ENCODE measurements around the gene P2RY11. TPM values are rescaled to one million over a fixed set of nuclear protein-coding genes. Genes with fewer than 3 reads are reported as not detected.

The P2RY11 gene
- total RNA-seq, 1 experiment from 2014 or later = 60.6 TPM

DNA sequence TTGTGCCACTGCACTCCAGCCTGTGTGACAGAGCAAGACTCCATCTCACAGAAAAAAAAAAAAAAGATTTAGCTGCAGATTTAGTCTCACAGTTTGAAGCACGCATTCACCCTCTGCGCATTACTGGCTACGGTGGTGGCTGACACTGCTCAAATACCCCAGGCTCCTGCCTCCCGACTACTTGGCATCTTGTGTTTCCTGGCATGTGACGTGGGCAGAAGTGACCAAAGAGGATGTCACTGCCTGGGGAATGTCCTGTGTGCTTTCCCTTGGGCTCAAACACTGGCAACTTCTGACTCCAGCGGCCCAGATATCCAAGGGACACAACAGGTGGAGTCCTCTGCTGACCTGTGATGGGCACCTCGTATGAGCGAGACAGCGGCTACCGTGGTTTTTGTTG is 32.9 kb downstream of the P2RY11 start:
- H3K23me2 ChIP-seq (ENCODE audit: insufficient read length, low read depth, low read length, poor library complexity, severe bottlenecking) = no peaks in the 10 kb centered on the region
- no peak overlapping the region for H3K9ac ChIP-seq (ENCODE audit: extremely low read depth, insufficient read length, low read length)
- H2BK120ac ChIP-seq (ENCODE audit: low read depth, low read length, poor library complexity, severe bottlenecking) = no peak overlapping the region
- no CpG with 5 or more reads among the region's 10 CpGs for WGBS (ENCODE audit: extremely low coverage, insufficient read length, low lambda C conversion rate)
- no peak overlapping the region for H3K4me2 ChIP-seq (ENCODE audit: insufficient read depth, insufficient read length, low read length)
- H3K4me1 ChIP-seq (ENCODE audit: insufficient read depth, low read length) = no peaks in the 10 kb centered on the region
- no peaks in the 10 kb centered on the region for H3K79me1 ChIP-seq (ENCODE audit: insufficient read depth, low read depth, low read length, poor library complexity, severe bottlenecking)
- no peak overlapping the region for H3K56ac ChIP-seq (ENCODE audit: insufficient read length, low read depth, low read length)
- H4K5ac ChIP-seq (ENCODE audit: insufficient read length, low read depth, low read length) = no peak overlapping the region
- no peaks in the 10 kb centered on the region for H3K9me3 ChIP-seq (ENCODE audit: control insufficient read depth, low read depth, low read length)
- Mint-ChIP-seq H3K4me3 (no peak overlapping the region), H3K9me3 (no peaks in the 10 kb centered on the region), H3K27me3 (ENCODE audit: low read depth) (no peaks in the 10 kb centered on the region; the same call in 1 of the 2 replicates), H3K36me3 (ENCODE audit: insufficient read depth in 1 of 3, low read depth in 3 of 3) (peaks cover 55 to 96% (median 82%) of the 10 kb centered on the region in 3 experiments; a peak in 6 of 7 replicates), H3K27ac (no peak overlapping the region), H3K4me1 (no peaks in the 10 kb centered on the region)
- no peak overlapping the region for H3K27ac ChIP-seq (ENCODE audit: insufficient read length, low read depth, low read length)
- no peak overlapping the region for H4K91ac ChIP-seq (ENCODE audit: insufficient read length, low read depth, low read length)
- H3K79me2 ChIP-seq (ENCODE audit: insufficient read depth, low read length) = 0 out of 2 replicates have a peak, but pooled peaks cover 2% of the 10 kb centered on the region
- no peak overlapping the region for H3K18ac ChIP-seq (ENCODE audit: insufficient read length, low read depth, low read length)
- H2BK12ac ChIP-seq (ENCODE audit: insufficient read length, low read depth, low read length) = no peak overlapping the region
- no peak overlapping the region for H3K14ac ChIP-seq (ENCODE audit: insufficient read depth, low read length)
- no peak overlapping the region for H3K4ac ChIP-seq (ENCODE audit: low read depth, low read length)
- H4K8ac ChIP-seq (replicated peaks; ENCODE audit: insufficient read length, low read depth, low read length) = no peak overlapping the region
- H3K27me3 ChIP-seq (ENCODE audit: insufficient read depth, low read length) = no peaks in the 10 kb centered on the region
- no peaks in the 10 kb centered on the region for H4K20me1 ChIP-seq (ENCODE audit: control insufficient read depth, insufficient read depth, insufficient read length)
- TF ChIP-seq CTCF (conservative IDR thresholded peaks at IDR 0.05) = no peak
- no peak overlapping the region for H2BK20ac ChIP-seq (ENCODE audit: low read depth, low read length, poor library complexity, severe bottlenecking)
- H2AFZ ChIP-seq (ENCODE audit: low read length) = no peak overlapping the region
- H2AK5ac ChIP-seq (ENCODE audit: insufficient read length, low read length) = no peak overlapping the region
- no peak overlapping the region for H3K23ac ChIP-seq (ENCODE audit: insufficient read length, low read depth, low read length)
- no peak overlapping the region for H2BK15ac ChIP-seq (ENCODE audit: low read depth, low read length)
- H2BK5ac ChIP-seq (ENCODE audit: insufficient read length, low read length) = no peak overlapping the region
- H3T11ph ChIP-seq (ENCODE audit: low read length) = no peak overlapping the region
- no peak for DNase-seq
